ENCODE measurements around the gene PARK7.

The PARK7 gene

DNA sequence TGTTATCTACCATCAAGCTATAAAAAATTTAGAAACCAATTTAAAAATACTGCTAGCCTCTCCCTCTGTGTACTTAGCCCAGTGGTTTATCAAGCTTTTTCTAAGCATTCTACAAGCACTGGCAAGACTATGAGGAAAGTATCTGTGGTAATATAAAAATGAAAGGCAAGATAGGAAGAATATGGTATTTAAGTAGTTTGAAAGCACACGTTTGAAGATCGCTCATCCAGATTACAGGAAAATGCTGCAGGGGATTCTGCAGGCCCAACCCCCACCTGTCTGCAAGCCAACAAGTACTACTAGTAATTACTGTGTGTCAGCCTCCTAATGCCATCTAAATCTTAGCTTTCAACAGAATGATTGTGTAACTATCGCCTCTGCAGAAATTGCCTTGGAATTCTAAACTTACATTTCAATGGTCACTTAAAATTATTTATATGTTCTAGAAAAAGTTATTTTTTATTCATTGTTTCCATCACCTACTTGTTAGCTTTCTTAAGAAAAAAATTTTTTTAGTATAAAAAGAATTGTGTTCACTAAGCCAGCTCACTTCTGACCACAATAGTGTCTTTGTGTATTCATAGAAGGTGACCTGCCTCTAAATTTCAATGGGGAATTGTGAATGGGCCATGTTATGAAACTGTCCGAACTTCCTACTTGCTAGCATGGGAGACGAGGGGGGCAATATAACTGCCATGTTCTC lies 56.1 kb downstream of the PARK7 start:
- TF ChIP-seq, protein P1, sequence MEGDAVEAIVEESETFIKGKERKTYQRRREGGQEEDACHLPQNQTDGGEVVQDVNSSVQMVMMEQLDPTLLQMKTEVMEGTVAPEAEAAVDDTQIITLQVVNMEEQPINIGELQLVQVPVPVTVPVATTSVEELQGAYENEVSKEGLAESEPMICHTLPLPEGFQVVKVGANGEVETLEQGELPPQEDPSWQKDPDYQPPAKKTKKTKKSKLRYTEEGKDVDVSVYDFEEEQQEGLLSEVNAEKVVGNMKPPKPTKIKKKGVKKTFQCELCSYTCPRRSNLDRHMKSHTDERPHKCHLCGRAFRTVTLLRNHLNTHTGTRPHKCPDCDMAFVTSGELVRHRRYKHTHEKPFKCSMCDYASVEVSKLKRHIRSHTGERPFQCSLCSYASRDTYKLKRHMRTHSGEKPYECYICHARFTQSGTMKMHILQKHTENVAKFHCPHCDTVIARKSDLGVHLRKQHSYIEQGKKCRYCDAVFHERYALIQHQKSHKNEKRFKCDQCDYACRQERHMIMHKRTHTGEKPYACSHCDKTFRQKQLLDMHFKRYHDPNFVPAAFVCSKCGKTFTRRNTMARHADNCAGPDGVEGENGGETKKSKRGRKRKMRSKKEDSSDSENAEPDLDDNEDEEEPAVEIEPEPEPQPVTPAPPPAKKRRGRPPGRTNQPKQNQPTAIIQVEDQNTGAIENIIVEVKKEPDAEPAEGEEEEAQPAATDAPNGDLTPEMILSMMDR (IDR thresholded peaks at IDR 0.05; ENCODE audit: extremely low read depth, missing control alignments): no peak
- no peak for DNase-seq (ENCODE audit: low spot score)

DNA sequence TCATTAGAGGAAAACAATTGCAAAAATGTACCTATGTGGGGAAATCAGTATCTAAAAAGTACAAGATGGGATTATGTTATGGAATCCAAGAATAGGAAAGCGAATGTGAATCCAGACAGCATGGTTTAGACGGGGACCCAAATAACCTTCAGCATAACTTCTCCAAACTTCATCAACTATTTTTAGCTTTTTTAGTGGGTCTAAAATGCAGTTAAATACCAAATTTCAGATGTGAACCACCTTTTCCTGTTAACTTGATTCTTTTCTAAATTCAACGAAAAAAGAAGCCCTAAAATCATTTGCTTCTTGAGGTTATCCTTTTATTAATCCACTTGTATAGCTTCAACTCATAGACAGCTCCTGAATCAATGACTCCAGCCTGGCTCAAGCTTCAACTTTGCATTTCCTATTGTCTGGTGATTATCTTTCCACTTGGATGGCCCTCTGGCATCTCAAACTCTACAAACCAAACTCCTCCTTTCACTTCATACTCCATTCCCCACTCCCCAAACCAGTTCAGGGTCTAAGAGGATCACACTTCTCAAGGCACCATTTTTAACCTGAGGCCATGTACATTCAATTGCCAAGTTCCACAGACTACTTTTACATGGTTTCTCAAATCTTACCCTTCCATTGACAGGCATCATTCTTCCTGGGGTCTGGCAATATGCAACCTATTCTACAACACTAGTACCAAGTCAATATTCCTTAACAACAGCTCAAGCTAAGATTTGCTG lies 57.1 kb downstream of the PARK7 start:
- TF ChIP-seq, protein P1 (IDR thresholded peaks at IDR 0.05; ENCODE audit: extremely low read depth, missing control alignments): no peak
- DNase-seq (ENCODE audit: low spot score): no peak

DNA sequence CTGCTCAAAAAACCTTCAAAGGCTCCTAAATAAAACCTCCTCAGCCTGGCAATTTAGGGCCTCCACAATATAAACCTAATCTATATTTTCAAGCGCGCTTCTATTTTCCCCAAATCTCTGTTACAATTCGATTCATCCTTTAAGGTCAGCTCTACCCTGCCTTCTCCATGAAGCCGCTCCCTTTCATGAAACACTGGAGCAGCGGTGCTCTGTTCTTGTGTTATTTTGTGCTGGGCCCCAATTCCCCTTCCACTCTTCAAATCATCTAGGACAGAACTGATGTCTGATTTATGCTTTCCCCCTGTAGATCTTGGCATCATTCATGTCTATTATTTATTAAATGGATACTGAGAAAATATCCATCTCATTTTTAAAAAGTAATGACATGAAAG lies 57.7 kb downstream of the PARK7 start:
- no peak for DNase-seq (ENCODE audit: low spot score)
- TF ChIP-seq, protein P1 (IDR thresholded peaks at IDR 0.05; ENCODE audit: extremely low read depth, missing control alignments): no peak

DNA sequence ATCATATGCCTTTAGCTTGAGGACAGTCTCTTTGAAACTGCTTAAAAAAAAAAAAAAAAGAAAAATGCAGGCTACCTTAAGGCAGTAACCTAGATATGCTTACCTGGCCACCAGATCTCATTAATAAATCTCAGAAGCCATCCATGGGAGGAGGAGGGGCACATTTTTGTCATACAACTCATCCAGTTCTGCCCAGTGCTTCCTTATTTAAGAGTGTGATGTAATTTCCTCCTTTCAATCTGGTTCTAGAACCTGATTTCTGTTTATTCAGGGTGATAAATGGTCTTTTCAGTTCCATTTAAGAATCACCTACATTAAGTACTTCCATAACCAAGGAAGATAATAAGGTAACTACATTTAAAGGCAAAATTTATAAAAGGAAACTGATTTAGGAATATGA lies 58.5 kb downstream of the PARK7 start:
- TF ChIP-seq, protein P1 (IDR thresholded peaks at IDR 0.05; ENCODE audit: extremely low read depth, missing control alignments): no peak
- no peak for DNase-seq (ENCODE audit: low spot score)

DNA sequence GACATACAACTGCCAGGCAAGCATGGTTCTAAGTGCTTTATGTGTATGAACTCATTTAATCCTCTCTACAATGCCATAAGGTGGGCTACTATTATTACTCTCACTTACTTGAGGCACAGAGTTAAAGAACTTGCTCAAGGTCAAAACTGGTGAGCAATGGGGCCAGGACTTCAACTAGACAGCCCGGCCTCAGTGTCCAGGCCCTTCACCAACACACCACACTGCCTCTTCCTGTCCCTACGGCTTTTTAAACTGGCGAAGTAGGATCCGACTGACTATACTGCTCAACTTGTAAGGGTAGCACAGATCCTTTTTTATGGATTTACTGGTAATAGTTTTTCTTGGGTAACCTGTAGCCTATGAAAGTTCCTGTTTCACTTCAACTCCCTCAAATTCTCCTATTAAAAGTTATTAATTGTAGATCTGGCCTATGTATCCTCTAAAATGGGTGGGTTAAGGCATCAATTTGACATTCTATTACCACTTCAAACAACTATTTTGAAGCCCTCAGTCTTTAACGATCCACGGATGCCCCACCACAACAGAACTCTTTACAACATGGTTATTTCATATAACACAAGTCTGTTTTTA lies 60.3 kb downstream of the PARK7 start:
- no peak for DNase-seq (ENCODE audit: low spot score)
- TF ChIP-seq, protein P1 (IDR thresholded peaks at IDR 0.05; ENCODE audit: extremely low read depth, missing control alignments): no peak

DNA sequence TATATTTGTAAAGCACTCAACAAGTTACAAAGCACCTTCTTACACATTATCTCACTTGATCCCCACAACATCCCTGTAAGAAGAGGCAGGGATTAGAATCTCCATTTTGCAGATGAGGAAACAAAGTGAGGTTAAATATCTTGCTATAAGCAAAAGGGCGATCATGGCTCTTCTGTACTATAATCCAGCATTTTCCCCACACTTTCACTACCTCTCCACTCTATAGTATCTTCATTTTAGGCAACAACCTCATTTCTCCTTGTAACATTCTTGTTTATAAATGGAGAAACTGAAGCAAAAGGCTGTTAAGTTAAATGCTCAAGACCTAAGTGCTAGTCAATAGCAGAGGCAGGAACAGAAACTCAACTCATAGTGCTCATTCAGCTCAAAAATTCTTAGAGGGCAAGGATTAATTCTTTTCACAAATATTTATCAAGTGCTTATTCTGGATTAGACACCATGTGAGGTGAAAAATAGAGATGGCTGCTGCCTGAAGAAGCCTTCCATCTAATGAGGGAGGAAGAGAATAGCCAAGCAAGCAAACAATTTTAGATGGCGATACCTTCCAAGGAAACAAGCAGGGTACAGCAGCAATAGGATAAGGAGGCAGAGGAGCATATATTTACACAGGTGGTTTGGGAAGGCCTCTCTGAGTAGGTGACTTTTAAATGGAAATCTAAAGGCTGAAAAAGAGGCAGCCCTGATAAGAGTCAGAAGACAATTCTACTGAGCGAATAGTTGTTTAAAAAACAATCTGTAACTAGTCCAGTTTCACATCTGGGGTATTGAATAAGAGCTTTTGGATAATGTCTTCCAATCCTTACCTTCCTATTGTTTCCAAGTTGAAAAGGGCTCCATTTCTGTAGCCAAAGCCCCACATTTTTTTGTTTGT lies 61.1 kb downstream of the PARK7 start:
- DNase-seq (ENCODE audit: low spot score): no peak
- TF ChIP-seq, protein P1 (IDR thresholded peaks at IDR 0.05; ENCODE audit: extremely low read depth, missing control alignments): no peak

All from GM20000 (cell line).